Fibroblast of the aortic adventitia (primary cell): Measurements from ENCODE around the gene FLT1. TPM values are rescaled to one million over a fixed set of nuclear protein-coding genes. Genes with fewer than 3 reads are reported as not detected.

Experiments used
- DNase-seq: peaks from one replicate; pipeline ENCODE4 v3.0.0-alpha.2; 2010; ENCODE audit warnings: low read depth
- H3K4me3 ChIP-seq: 2 replicates; pipeline ENCODE4 v1.5.1; 2011; ENCODE audit warnings: low read depth, mild to moderate bottlenecking, control low read depth, low read length, moderate library complexity
- CTCF ChIP-seq: IDR thresholded peaks from 2 replicates; pipeline ENCODE4 v1.5.1; 2011; ENCODE audit warnings: mild to moderate bottlenecking, low read length, control low read depth, inconsistent platforms; ENCODE audit not compliant: insufficient read depth
- total RNA-seq: library from RNA; depleted of rRNA; stranded (reverse); fragments of >200 nt; gene quantifications from 2 replicates; pipeline ENCODE4 v1.2.3, GENCODE V29; 2012; ENCODE audit warnings: low replicate concordance

The FLT1 gene
- total RNA-seq, 1 donor = 0.36 TPM

- DNase-seq = peak; percentile 73
- TF ChIP-seq CTCF = no peak
- H3K4me3 ChIP-seq = no peak overlapping the region
These were observed 93.4 kb downstream of the FLT1 start for GRCh38 chr13:28401303-28402056.

GRCh38 chr13:28396053-28396452 is 98.9 kb downstream of the FLT1 start:
- no peak for DNase-seq
- no peak for TF ChIP-seq CTCF
- H3K4me3 ChIP-seq = no peak overlapping the region

- no peak for DNase-seq
These were observed 100.5 kb downstream of the FLT1 start for GRCh38 chr13:28394422-28394821.

GRCh38 chr13:28392896-28393505 is 101.9 kb downstream of the FLT1 start:
- no peak for DNase-seq

More at GRCh38 chr13:28394422-28394821, 100.5 kb downstream of the FLT1 start:
- no peak for TF ChIP-seq CTCF
- H3K4me3 ChIP-seq = no peak overlapping the region

GRCh38 chr13:28392428-28392827 is 102.5 kb downstream of the FLT1 start:
- no peak overlapping the region for H3K4me3 ChIP-seq
- DNase-seq = peak; percentile 21
- no peak for TF ChIP-seq CTCF

More at GRCh38 chr13:28392896-28393505, 101.9 kb downstream of the FLT1 start:
- H3K4me3 ChIP-seq = no peak overlapping the region
- TF ChIP-seq CTCF = no peak

- DNase-seq = no peak
- TF ChIP-seq CTCF = no peak
- no peak overlapping the region for H3K4me3 ChIP-seq
These were observed 107.0 kb downstream of the FLT1 start for GRCh38 chr13:28387740-28388501.
